BJ (cell line): ENCODE results near the gene NOX5. TPM values are rescaled to one million over a fixed set of nuclear protein-coding genes. Genes with fewer than 3 reads are reported as not detected.
"Not testable (repeated sequence)": the region's sequence is repeated elsewhere in the genome, so short reads cannot be mapped to it uniquely, and the experiment has no call there.

Source experiments
- CTCF ChIA-PET: fragments of 350-600 bp; formaldehyde crosslinking; extraction: SDS; loops from one replicate; lab custom pipeline; 2021; ENCODE audit warnings: antibody characterized with exemption, inconsistent platforms; lab: Yijun Ruan, JAX
- POLR2A ChIA-PET: fragments of 300-600 bp; sonication (Branson Sonifier 250); formaldehyde crosslinking; extraction: SDS; loops from one replicate; lab custom pipeline; 2021; ENCODE audit warnings: antibody characterized with exemption; lab: Charles Lee
- DNase-seq: peaks from one replicate; pipeline ENCODE4 v3.0.0-alpha.2; 2011; ENCODE audit warnings: low read depth
- H3K27me3 ChIP-seq: 2 replicates; pipeline ENCODE4 v1.6.0; 2011; ENCODE audit warnings: low read length; ENCODE audit not compliant: control insufficient read depth, insufficient read depth
- H3K36me3 ChIP-seq: 2 replicates; pipeline ENCODE4 v1.5.1; 2011; ENCODE audit warnings: low read length; ENCODE audit not compliant: control insufficient read depth, insufficient read depth
- H3K4me3 ChIP-seq: 2 replicates; pipeline ENCODE4 v1.5.1; 2011; ENCODE audit warnings: low read depth, mild to moderate bottlenecking, control low read depth, low read length
- polyA minus RNA-seq: library from RNA; depleted of rRNA, polyadenylated mRNA; stranded (reverse); fragments of >200 nt; gene quantifications from 2 replicates; pipeline ENCODE4 v1.2.3, GENCODE V29; 2011; rRNA and poly(A)+ RNA removed
- polyA plus RNA-seq: library from polyadenylated mRNA; depleted of rRNA; stranded (reverse); fragments of >200 nt; gene quantifications from 2 replicates; pipeline ENCODE4 v1.2.3, GENCODE V29; 2011; rRNA removed
- TF ChIP-seq, protein P1 (sequence below): IDR thresholded peaks from 2 replicates; pipeline ENCODE4 v1.5.1; 2011; ENCODE audit warnings: low read depth, mild to moderate bottlenecking, control low read depth, inconsistent platforms, low read length, moderate library complexity; ENCODE audit not compliant: insufficient read depth

Gene NOX5
- polyA plus RNA-seq (0.50 and 0.86 TPM in 2 replicates), polyA minus RNA-seq (0.90 and 0.93 TPM in 2 replicates)

- peak; percentile 91 for DNase-seq
- ChIA-PET CTCF (interaction anchor here (0.6 to 3.0 kb wide), 3 partner anchors 17 to 452 kb away, joined by 3 to 14 read pairs (median 3); no protein-coding TSS in a partner anchor), POLR2A (no interaction called here)
- no peaks in the 10 kb centered on the region for H3K36me3 ChIP-seq
- no peak within 1 kb of the TSS for H3K4me3 ChIP-seq
- TF ChIP-seq, protein P1, sequence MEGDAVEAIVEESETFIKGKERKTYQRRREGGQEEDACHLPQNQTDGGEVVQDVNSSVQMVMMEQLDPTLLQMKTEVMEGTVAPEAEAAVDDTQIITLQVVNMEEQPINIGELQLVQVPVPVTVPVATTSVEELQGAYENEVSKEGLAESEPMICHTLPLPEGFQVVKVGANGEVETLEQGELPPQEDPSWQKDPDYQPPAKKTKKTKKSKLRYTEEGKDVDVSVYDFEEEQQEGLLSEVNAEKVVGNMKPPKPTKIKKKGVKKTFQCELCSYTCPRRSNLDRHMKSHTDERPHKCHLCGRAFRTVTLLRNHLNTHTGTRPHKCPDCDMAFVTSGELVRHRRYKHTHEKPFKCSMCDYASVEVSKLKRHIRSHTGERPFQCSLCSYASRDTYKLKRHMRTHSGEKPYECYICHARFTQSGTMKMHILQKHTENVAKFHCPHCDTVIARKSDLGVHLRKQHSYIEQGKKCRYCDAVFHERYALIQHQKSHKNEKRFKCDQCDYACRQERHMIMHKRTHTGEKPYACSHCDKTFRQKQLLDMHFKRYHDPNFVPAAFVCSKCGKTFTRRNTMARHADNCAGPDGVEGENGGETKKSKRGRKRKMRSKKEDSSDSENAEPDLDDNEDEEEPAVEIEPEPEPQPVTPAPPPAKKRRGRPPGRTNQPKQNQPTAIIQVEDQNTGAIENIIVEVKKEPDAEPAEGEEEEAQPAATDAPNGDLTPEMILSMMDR, result no peak
- H3K27me3 ChIP-seq, result no peaks in the 10 kb centered on the region
These were observed at the start of gene NOX5 for GRCh38 chr15:69014454-69014853. NOX5 (plus strand) TSS chr15:69014695; CDS start chr15:69014736, 41 bp downstream.

DNA sequence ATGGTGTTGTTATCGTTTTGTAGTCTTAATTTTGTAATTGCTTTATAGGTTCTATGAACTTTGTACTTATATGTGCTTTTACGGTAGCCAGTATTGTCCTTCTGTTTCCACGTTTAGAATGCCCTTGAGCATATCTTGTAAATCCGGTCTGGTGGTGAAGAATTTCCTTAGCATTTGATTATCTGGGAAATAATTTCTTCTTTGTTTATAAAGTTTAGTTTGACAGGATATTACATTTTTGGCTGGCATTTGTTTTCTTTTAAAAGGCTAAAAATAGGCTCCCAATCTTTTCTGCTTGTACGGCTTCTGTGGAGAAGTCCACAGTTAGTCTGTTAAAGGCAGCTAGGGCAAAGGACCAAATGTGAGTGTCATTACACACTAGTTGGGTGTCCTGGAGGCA lies 47.5 kb upstream of the NOX5 start:
- TF ChIP-seq, protein P1, result no peak
- POLR2A ChIA-PET, result no interaction called here
- Histone ChIP-seq H3K4me3 (no peak overlapping the region), H3K27me3 (0 out of 2 replicates have a peak, but pooled peaks cover 2% of the 10 kb centered on the region), H3K36me3 (no peaks in the 10 kb centered on the region)
- CTCF ChIA-PET, result no interaction called here
- DNase-seq, result no peak

DNA sequence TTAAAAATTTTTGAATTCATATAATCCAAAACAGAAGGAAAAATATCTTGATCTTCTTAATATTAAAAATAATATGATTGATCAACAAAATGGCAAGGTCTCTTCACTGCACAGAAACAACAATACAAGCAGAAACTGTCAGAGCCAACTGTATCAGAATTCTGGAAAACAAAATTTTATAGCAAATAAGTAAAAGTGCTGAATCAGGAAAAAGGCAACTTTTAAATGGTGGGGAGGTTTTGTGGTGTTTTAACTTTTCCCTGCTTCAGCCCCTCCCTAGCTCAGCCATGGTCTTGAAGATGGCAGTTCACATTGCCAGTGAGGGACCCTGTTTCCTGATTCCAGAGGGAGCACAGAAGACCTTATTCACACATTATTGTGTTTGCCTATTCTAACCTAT lies 46.5 kb upstream of the NOX5 start:
- Histone ChIP-seq H3K36me3 (no peaks in the 10 kb centered on the region), H3K27me3 (peaks cover 3% of the 10 kb centered on the region; the same call in 1 of the 2 replicates), H3K4me3 (no peak overlapping the region)
- TF ChIP-seq, protein P1, result no peak
- CTCF ChIA-PET, result no interaction called here
- DNase-seq, result no peak
- POLR2A ChIA-PET, result no interaction called here

DNA sequence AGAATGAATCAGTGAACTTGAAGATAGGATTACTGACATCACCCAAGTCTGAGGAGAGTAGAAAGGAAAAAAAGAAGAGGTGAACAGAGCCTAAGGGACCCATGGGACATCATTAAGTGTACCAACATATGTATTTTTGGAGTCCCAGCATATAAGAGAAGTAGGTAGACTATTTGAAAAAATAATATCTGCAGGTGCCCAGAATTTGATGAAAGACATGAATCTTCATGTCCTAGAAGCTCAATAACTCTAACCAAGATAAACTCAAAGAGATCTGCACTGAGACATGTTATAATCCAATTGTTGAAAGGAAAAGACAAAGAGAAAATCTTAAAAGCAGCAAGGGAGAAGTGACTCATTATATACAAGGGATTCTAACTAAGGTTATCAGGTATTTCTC lies 45.2 kb upstream of the NOX5 start:
- H3K36me3 ChIP-seq, result no peaks in the 10 kb centered on the region
- CTCF ChIA-PET, result interaction anchor here (0.6 kb wide), 1 partner anchor 15 kb away, joined by 3 read pairs; no protein-coding TSS in a partner anchor
- POLR2A ChIA-PET, result no interaction called here
- TF ChIP-seq, protein P1, result no peak
- peaks cover 4% of the 10 kb centered on the region; the same call in 1 of the 2 replicates for H3K27me3 ChIP-seq
- no peak for DNase-seq
- no peak overlapping the region for H3K4me3 ChIP-seq

DNA sequence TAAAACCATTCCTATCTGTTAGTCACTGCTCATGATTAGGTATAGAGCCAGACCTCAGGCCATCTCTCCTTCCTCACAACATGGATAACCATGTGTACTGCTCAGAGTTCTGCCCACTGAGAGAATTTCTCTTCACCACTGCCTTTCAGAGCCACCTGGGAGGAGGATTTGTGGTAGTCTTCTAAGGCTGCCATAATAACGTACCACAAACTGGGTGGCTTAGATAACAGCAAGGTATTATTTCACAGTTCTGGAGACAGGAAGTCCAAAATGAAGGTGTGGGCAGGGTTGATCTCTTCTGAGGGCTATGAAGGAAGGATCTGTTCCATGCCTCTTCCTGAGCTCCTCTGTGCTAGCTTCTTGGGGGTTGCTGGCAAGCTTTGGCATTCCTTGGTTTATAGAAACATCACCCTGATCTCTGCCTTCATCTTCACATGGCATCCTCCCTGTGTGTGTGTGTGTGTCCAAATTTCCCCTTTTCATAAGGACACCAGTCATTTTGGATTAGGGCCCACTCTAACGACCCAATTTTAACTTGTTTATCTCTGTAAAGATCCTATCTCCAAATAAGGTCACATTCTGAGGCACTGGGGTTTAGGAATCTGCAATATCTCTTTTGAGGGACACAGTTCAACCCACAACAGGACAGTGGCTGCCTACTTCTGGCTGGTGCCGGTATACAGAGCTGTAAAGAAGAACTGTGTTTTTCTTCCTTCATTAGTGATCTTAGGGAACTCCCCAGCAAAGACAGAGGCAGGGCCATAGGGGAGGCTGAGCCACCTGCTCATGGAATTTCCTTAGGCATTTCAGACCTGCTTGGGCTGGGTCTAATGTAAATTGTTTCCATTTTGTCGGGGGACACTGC lies 42.1 kb upstream of the NOX5 start:
- Histone ChIP-seq H3K27me3 (peaks cover 2% of the 10 kb centered on the region; the same call in 1 of the 2 replicates), H3K4me3 (no peak overlapping the region), H3K36me3 (no peaks in the 10 kb centered on the region)
- POLR2A ChIA-PET, result no interaction called here
- DNase-seq, result no peak
- CTCF ChIA-PET, result no interaction called here
- TF ChIP-seq, protein P1, result no peak

- DNase-seq, H3K27me3 ChIP-seq, H3K36me3 ChIP-seq, CTCF ChIA-PET, POLR2A ChIA-PET, H3K4me3 ChIP-seq: not testable (repeated sequence)
These were observed 38.8 kb upstream of the NOX5 start for GRCh38 chr15:68975651-68976160.

DNA sequence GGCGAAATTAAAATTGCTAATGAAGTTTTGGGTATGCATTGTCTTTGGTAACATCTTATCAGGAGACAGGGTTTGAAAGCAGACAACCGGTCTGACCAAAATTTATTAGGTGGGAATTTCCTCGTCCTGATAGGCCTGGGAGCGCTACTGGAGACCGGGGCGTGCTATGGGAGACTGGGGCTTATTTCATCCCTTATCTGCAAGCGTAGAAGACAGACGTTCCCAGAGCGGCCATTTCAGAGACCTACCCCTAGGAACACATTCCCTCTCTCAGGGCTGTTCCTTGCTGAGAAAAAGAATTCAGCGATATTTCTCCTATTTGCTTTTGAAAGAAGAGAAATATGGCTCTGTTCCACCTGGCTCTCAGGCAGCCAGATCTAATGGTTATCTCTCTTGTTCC lies 37.1 kb upstream of the NOX5 start:
- POLR2A ChIA-PET, DNase-seq, H3K36me3 ChIP-seq, H3K4me3 ChIP-seq, H3K27me3 ChIP-seq: not testable (repeated sequence)
- CTCF ChIA-PET, result interaction anchor here (0.6 kb wide), 1 partner anchor 262 kb away, joined by 4 read pairs; no protein-coding TSS in a partner anchor
